SJSA1 (cell line): ENCODE measurements around the gene ADCK1. TPM values are rescaled to one million over a fixed set of nuclear protein-coding genes. Genes with fewer than 3 reads are reported as not detected.
A peak's percentile ranks its signal among the peaks of the same experiment; 100 is the strongest.
"Not testable (repeated sequence)": the region's sequence is repeated elsewhere in the genome, so short reads cannot be mapped to it uniquely, and the experiment has no call there.

Experiments
- DNase-seq, 2 experiments: peaks; one replicate each; pipeline ENCODE4 v3.0.0-alpha.2; 2015 to 2020; ENCODE audit warnings: low spot score in 2 of 2, low read depth in 1 of 2
- H3K27ac ChIP-seq: fragments of 250-450 bp; sonication (Bioruptor Pico); 2 replicates; pipeline ENCODE4 v1.5.1; 2020; ENCODE audit warnings: mild to moderate bottlenecking, moderate library complexity
- H3K27me3 ChIP-seq: fragments of 250-450 bp; sonication (Bioruptor Pico); replicated peaks from 2 replicates; pipeline ENCODE4 v1.5.1; 2020; ENCODE audit warnings: mild to moderate bottlenecking, moderate library complexity
- H3K36me3 ChIP-seq: fragments of 250-450 bp; sonication (Bioruptor Pico); 2 replicates; pipeline ENCODE4 v1.5.1; 2020; ENCODE audit warnings: mild to moderate bottlenecking
- H3K4me1 ChIP-seq: fragments of 250-450 bp; sonication (Bioruptor Pico); replicated peaks from 2 replicates; pipeline ENCODE4 v1.6.1; 2021; ENCODE audit warnings: mild to moderate bottlenecking
- H3K4me3 ChIP-seq: fragments of 250-450 bp; sonication (Bioruptor Pico); 2 replicates; pipeline ENCODE4 v1.5.1; 2020; ENCODE audit warnings: mild to moderate bottlenecking
- H3K9me3 ChIP-seq: fragments of 250-450 bp; sonication (Bioruptor Pico); replicated peaks from 2 replicates; pipeline ENCODE4 v1.5.1; 2020; ENCODE audit warnings: mild to moderate bottlenecking
- total RNA-seq: library from RNA; depleted of rRNA; stranded (reverse); fragments of >200 nt; shearing (Covaris generic); gene quantifications from 2 replicates; pipeline ENCODE4 v1.2.3, GENCODE V29; 2014

The ADCK1 gene
- total RNA-seq, 1 experiment from 2014 or later, result 1.8 TPM

- no peaks in the 10 kb centered on the region for H3K36me3 ChIP-seq
- no peaks in the 10 kb centered on the region for H3K9me3 ChIP-seq
- no peaks in the 10 kb centered on the region for H3K27me3 ChIP-seq
- no peak for DNase-seq
- no peak overlapping the region for H3K4me3 ChIP-seq
- H3K4me1 ChIP-seq, result no peaks in the 10 kb centered on the region
- no peak overlapping the region for H3K27ac ChIP-seq
Measured at GRCh38 chr14:77926942-77927341, 127.0 kb downstream of the ADCK1 start.

- Histone ChIP-seq H3K9me3 (no peaks in the 10 kb centered on the region), H3K36me3 (no peaks in the 10 kb centered on the region), H3K27ac (no peak overlapping the region), H3K4me3 (no peak overlapping the region), H3K27me3 (no peaks in the 10 kb centered on the region), H3K4me1 (no peaks in the 10 kb centered on the region)
- DNase-seq, result no peak
Measured at GRCh38 chr14:77931441-77931840, 131.5 kb downstream of the ADCK1 start.

DNA sequence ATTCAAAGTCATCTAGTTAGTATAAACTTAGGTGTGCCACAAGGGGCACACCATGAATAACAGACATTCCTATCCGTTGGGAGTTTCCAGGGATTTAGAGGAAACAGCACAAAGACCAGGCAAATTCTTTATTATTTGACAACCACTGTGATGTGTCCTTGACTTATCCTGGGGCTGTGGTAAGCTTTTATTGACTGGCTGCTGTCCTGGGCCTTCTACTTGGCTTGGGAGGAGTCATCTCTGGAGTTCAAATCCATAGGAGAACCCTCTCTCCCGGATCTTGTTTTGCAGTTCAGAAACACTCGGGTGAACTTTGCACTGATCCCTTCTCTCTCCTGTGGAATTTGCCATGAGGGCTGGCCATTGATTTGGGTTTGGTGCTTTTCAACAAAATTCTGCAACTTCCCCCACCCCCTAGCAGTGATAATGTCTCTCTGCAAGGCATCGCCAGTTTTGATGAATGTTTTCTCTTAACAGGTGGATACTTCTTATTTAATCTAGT is 136.3 kb downstream of the ADCK1 start:
- Histone ChIP-seq H3K27ac (no peak overlapping the region), H3K36me3 (no peaks in the 10 kb centered on the region), H3K9me3 (no peaks in the 10 kb centered on the region), H3K27me3 (no peaks in the 10 kb centered on the region), H3K4me1 (no peaks in the 10 kb centered on the region), H3K4me3 (no peak overlapping the region)
- DNase-seq, result no peak

DNA sequence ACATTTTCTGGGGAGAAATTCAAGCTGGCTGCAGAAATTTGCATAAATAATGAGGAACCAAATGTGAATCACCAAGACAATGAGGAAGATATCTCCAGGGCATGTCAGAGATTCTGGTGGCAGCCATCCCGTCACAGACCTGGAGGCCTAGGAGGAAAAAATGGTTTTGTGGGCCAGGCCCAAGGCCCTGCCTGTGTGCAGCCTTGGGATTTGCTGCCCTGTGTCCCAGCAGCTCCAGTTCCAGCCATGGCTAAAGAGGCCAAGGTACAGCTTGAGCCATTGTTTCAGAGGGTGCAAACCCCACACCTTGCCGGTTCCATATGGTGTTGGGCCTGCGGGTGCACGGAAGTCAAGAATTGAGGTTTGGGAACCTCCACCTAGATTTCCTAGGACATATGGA is 147.5 kb downstream of the ADCK1 start:
- Histone ChIP-seq H3K9me3 (no peaks in the 10 kb centered on the region), H3K4me3 (no peak overlapping the region), H3K36me3 (no peaks in the 10 kb centered on the region), H3K27me3 (no peaks in the 10 kb centered on the region), H3K27ac (no peak overlapping the region), H3K4me1 (no peaks in the 10 kb centered on the region)
- no peak for DNase-seq

GRCh38 chr14:77950371-77951063 is 150.6 kb downstream of the ADCK1 start:
- Histone ChIP-seq H3K36me3 (no peaks in the 10 kb centered on the region), H3K9me3 (no peaks in the 10 kb centered on the region), H3K4me1 (no peaks in the 10 kb centered on the region), H3K27ac (no peak overlapping the region), H3K4me3 (no peak overlapping the region), H3K27me3 (no peaks in the 10 kb centered on the region)
- no peak for DNase-seq

DNA sequence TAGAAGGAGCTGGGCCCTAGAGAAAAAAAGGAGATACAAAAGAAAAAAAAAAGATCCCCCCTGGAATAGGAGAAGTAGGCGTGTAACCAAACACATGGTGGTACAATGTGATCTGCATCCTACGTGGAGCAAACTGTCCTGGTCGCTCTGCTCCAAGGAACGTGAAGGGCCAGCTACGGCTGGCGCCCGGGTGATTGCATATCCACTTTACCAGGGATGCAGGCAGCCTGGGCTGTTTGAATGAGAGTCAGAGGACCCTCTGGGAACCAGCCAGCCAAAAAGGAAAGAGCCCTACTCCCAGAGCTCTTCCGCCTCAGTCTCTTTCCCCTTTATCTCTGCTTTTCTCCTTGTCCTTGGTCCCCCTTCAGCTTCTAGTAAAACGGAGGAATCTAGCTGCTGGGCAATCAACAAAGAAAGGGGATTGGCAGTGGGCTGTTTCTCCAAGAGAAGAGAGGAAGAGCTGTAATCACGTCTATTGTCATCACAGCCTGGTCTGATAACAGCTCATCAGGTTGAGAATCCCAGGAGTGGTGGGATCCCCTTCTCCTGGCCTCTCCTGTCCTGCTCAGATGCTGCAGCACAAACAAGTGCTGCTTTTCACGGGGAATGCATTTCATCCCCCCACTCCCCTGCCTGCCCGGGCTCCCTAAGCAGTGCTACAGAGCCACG is 156.0 kb downstream of the ADCK1 start:
- no peaks in the 10 kb centered on the region for H3K27me3 ChIP-seq
- no peak for DNase-seq
- H3K36me3 ChIP-seq, result no peaks in the 10 kb centered on the region
- no peak overlapping the region for H3K4me3 ChIP-seq
- H3K4me1 ChIP-seq, result no peaks in the 10 kb centered on the region
- H3K27ac ChIP-seq, result no peak overlapping the region
- no peaks in the 10 kb centered on the region for H3K9me3 ChIP-seq

- H3K9me3 ChIP-seq, H3K4me3 ChIP-seq, H3K27me3 ChIP-seq, H3K27ac ChIP-seq, H3K4me1 ChIP-seq, H3K36me3 ChIP-seq, DNase-seq: not testable (repeated sequence)
Measured at GRCh38 chr14:77959686-77960085, 159.8 kb downstream of the ADCK1 start.

DNA sequence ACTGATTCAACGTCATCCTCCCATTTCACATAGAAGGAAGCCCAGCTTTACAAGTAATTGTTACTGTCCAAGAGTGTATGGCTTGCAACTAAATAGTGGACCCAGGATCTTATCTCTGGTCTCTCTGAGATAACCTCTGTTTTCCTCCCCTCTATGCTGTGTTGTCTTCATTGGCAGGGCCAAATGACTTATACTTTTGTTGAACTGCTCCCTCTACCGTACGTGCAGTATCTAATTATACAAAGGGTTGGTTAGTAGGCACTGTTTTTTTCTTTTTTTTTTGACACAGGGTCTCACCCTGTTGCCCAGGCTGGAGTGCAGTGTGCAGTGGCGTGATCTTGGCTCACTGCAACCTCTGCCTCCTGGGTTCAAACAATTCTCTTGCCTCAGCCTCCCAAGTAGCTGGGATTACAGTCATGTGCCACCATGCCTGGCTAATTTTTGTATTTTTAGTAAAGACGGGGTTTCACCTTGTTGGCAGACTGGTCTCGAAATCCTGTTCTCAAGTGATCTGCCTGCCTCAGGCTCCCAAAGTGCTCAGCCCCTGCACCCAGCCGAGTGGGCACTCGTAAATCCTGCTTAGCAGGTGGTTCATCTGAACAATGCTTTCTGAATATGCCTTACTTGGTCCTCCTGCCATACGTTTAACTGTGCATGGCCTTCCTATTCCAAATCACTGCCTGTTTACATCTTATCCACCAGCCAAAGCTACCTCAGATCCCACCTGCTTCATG is 162.1 kb downstream of the ADCK1 start:
- no peak overlapping the region for H3K4me3 ChIP-seq
- H3K4me1 ChIP-seq, result no peaks in the 10 kb centered on the region
- no peak for DNase-seq

GRCh38 chr14:77962731-77963520 is 163.0 kb downstream of the ADCK1 start:
- Histone ChIP-seq H3K9me3 (no peaks in the 10 kb centered on the region), H3K27me3 (no peaks in the 10 kb centered on the region), H3K27ac (no peak overlapping the region), H3K4me3 (no peak overlapping the region), H3K4me1 (no peaks in the 10 kb centered on the region), H3K36me3 (no peaks in the 10 kb centered on the region)
- no peak for DNase-seq

More for the DNA sequence above, 162.1 kb downstream of the ADCK1 start:
- H3K27me3 ChIP-seq, result no peaks in the 10 kb centered on the region
- no peak overlapping the region for H3K27ac ChIP-seq
- no peaks in the 10 kb centered on the region for H3K9me3 ChIP-seq
- H3K36me3 ChIP-seq, result no peaks in the 10 kb centered on the region

DNA sequence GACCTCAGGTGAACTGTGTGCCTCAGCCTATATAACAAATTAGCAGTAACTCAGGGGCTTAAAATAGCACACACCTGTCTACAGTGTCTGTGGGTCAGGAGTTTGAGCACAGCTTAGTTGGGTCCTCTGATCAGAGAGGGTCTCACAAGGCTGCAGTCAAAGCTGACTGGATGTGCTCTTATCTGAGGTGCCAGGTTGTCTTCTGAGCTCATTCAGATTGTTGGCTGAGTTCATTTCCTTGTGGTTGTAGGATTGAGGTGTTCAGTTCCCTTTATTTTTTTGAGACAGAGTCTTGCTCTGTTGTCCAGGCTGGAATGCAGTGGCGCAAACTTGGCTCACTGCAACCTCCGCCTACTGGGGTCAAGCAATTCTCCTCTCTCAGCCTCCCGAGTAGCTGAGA is 164.7 kb downstream of the ADCK1 start:
- H3K27me3 ChIP-seq, result no peaks in the 10 kb centered on the region
- H3K4me3 ChIP-seq, result no peak overlapping the region
- DNase-seq, result no peak
- no peak overlapping the region for H3K27ac ChIP-seq
- H3K4me1 ChIP-seq, result no peaks in the 10 kb centered on the region
- no peaks in the 10 kb centered on the region for H3K36me3 ChIP-seq
- H3K9me3 ChIP-seq, result no peaks in the 10 kb centered on the region

- DNase-seq, result no peak
- no peaks in the 10 kb centered on the region for H3K27me3 ChIP-seq
- H3K36me3 ChIP-seq, result no peaks in the 10 kb centered on the region
- H3K4me1 ChIP-seq, result no peaks in the 10 kb centered on the region
- no peaks in the 10 kb centered on the region for H3K9me3 ChIP-seq
- no peak overlapping the region for H3K4me3 ChIP-seq
- no peak overlapping the region for H3K27ac ChIP-seq
Measured at GRCh38 chr14:77965050-77965449, 165.1 kb downstream of the ADCK1 start.

GRCh38 chr14:77965919-77966435 is 166.1 kb downstream of the ADCK1 start:
- Histone ChIP-seq H3K27me3 (no peaks in the 10 kb centered on the region), H3K9me3 (no peaks in the 10 kb centered on the region), H3K4me1 (no peaks in the 10 kb centered on the region), H3K36me3 (no peaks in the 10 kb centered on the region), H3K27ac (no peak overlapping the region), H3K4me3 (no peak overlapping the region)
- DNase-seq, result peak in 1 of 2 experiments; percentile 7

DNA sequence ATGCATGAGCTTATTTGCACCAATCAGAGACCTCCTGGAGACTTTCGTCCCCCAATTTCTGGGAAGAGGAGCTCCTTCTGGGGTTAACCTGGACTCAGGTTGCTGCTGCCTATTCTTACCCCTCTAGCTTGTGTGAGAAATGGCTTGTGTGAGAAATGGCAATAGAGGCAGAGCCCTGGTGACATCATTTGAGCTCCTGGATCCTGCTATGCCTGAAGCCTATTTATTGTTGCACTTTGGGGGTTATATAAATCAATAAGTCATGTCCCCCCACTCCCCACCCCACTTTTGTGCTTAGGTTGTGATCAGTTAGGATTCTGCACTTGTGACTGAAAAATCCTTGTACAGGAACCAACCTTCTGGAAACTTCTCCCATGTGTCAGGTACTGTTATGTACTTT is 167.2 kb downstream of the ADCK1 start:
- no peak for DNase-seq
- Histone ChIP-seq H3K9me3 (no peaks in the 10 kb centered on the region), H3K36me3 (no peaks in the 10 kb centered on the region), H3K4me1 (no peaks in the 10 kb centered on the region), H3K4me3 (no peak overlapping the region), H3K27me3 (no peaks in the 10 kb centered on the region), H3K27ac (no peak overlapping the region)
